ENCODE measurements around the gene ARHGEF2. TPM values are rescaled to one million over a fixed set of nuclear protein-coding genes. Genes with fewer than 3 reads are reported as not detected.
"Not testable (repeated sequence)": the region's sequence is repeated elsewhere in the genome, so short reads cannot be mapped to it uniquely, and the experiment has no call there.

ARHGEF2 gene
- total RNA-seq, 1 donor: 137 TPM

GRCh38 chr1:155996166-155996565 lies 17.8 kb upstream of the ARHGEF2 start:
- H3K4me3 ChIP-seq (ENCODE audit: low read depth, low read length): no peak overlapping the region
- no peak for DNase-seq (ENCODE audit: low read depth)
- TF ChIP-seq CTCF (IDR thresholded peaks at IDR 0.05; ENCODE audit: insufficient read depth, low read depth, low read length): no peak

GRCh38 chr1:155993595-155993994 lies 15.2 kb upstream of the ARHGEF2 start:
- no peak overlapping the region for H3K4me3 ChIP-seq (ENCODE audit: low read depth, low read length)
- DNase-seq (ENCODE audit: low read depth): no peak
- no peak for TF ChIP-seq CTCF (IDR thresholded peaks at IDR 0.05; ENCODE audit: insufficient read depth, low read depth, low read length)

- DNase-seq (ENCODE audit: low read depth): no peak
- no peak overlapping the region for H3K4me3 ChIP-seq (ENCODE audit: low read depth, low read length)
- no peak for TF ChIP-seq CTCF (IDR thresholded peaks at IDR 0.05; ENCODE audit: insufficient read depth, low read depth, low read length)
Observed at GRCh38 chr1:155990005-155990739, 11.8 kb upstream of the ARHGEF2 start.

- DNase-seq (ENCODE audit: low read depth): peak; percentile 73
- peak; percentile 99 for TF ChIP-seq CTCF (IDR thresholded peaks at IDR 0.05; ENCODE audit: insufficient read depth, low read depth, low read length)
- no peak overlapping the region for H3K4me3 ChIP-seq (ENCODE audit: low read depth, low read length)
Observed at GRCh38 chr1:155989242-155990004, 11.1 kb upstream of the ARHGEF2 start.

- not testable (repeated sequence) for DNase-seq (ENCODE audit: low read depth); H3K4me3 ChIP-seq (ENCODE audit: low read depth, low read length)
Observed at GRCh38 chr1:155984903-155985645, 6.7 kb upstream of the ARHGEF2 start.

GRCh38 chr1:155984341-155984740 lies 6.0 kb upstream of the ARHGEF2 start:
- DNase-seq (ENCODE audit: low read depth): no peak
- H3K4me3 ChIP-seq (ENCODE audit: low read depth, low read length): no peak overlapping the region
- TF ChIP-seq CTCF (IDR thresholded peaks at IDR 0.05; ENCODE audit: insufficient read depth, low read depth, low read length): no peak
